IPS-20b (cell line): Measurements from ENCODE around the gene TJP2.

Experiments
- H3K27ac ChIP-seq: one replicate; pipeline ENCODE4 v1.5.1; 2013; ENCODE audit warnings: low read length
- H3K27me3 ChIP-seq: 2 replicates; pipeline ENCODE4 v1.6.1; 2013; ENCODE audit warnings: mild to moderate bottlenecking, low read length, inconsistent platforms; ENCODE audit not compliant: insufficient read depth
- H3K36me3 ChIP-seq: 2 replicates; pipeline ENCODE4 v1.6.1; 2013; ENCODE audit warnings: low read depth, mild to moderate bottlenecking, inconsistent platforms, low read length, moderate library complexity; ENCODE audit not compliant: insufficient read depth
- H3K4me1 ChIP-seq: 2 replicates; pipeline ENCODE4 v1.6.1; 2013; ENCODE audit warnings: mild to moderate bottlenecking, control low read depth, inconsistent platforms, low read length, moderate library complexity; ENCODE audit not compliant: insufficient read depth
- H3K4me3 ChIP-seq: 2 replicates; pipeline ENCODE4 v1.5.1; 2013; ENCODE audit warnings: mild to moderate bottlenecking, low read length, inconsistent platforms
- H3K9ac ChIP-seq: 2 replicates; pipeline ENCODE4 v1.6.1; 2013; ENCODE audit warnings: low read depth, mild to moderate bottlenecking, inconsistent platforms, low read length, moderate library complexity
- H3K9me3 ChIP-seq: 2 replicates; pipeline ENCODE4 v1.6.1; 2013; ENCODE audit warnings: mild to moderate bottlenecking, low read depth, low read length, inconsistent platforms; ENCODE audit not compliant: insufficient read depth

Gene TJP2

GRCh38 chr9:69213647-69214046 is 39.6 kb downstream of the TJP2 start:
- no peaks in the 10 kb centered on the region for H3K9me3 ChIP-seq
- peaks cover 36% of the 10 kb centered on the region for H3K36me3 ChIP-seq
- no peak overlapping the region for H3K4me3 ChIP-seq
- H3K4me1 ChIP-seq = peaks cover 14% of the 10 kb centered on the region; the same call in 1 of the 2 replicates
- H3K9ac ChIP-seq = no peak overlapping the region
- no peak overlapping the region for H3K27ac ChIP-seq
- no peaks in the 10 kb centered on the region for H3K27me3 ChIP-seq

- no peak overlapping the region for H3K27ac ChIP-seq
- H3K9ac ChIP-seq = no peak overlapping the region
- no peak overlapping the region for H3K4me3 ChIP-seq
- H3K4me1 ChIP-seq = peaks cover 14% of the 10 kb centered on the region; the same call in 1 of the 2 replicates
- H3K27me3 ChIP-seq = no peaks in the 10 kb centered on the region
- no peaks in the 10 kb centered on the region for H3K9me3 ChIP-seq
- peaks cover 45% of the 10 kb centered on the region for H3K36me3 ChIP-seq
Observed at GRCh38 chr9:69214939-69215338, 40.9 kb downstream of the TJP2 start.

GRCh38 chr9:69215774-69216485 is 41.9 kb downstream of the TJP2 start:
- Histone ChIP-seq H3K4me3 (no peak overlapping the region), H3K36me3 (peaks cover 54% of the 10 kb centered on the region), H3K27ac (no peak overlapping the region), H3K27me3 (no peaks in the 10 kb centered on the region), H3K9me3 (no peaks in the 10 kb centered on the region), H3K9ac (no peak overlapping the region), H3K4me1 (peaks cover 14% of the 10 kb centered on the region; the same call in 1 of the 2 replicates)

- H3K36me3 ChIP-seq = peaks cover 66% of the 10 kb centered on the region
- no peaks in the 10 kb centered on the region for H3K27me3 ChIP-seq
- H3K9ac ChIP-seq = no peak overlapping the region
- no peak overlapping the region for H3K27ac ChIP-seq
- H3K4me3 ChIP-seq = no peak overlapping the region
- no peaks in the 10 kb centered on the region for H3K9me3 ChIP-seq
- H3K4me1 ChIP-seq = no peaks in the 10 kb centered on the region
Observed at GRCh38 chr9:69218166-69218565, 44.1 kb downstream of the TJP2 start.

- Histone ChIP-seq H3K9me3 (no peaks in the 10 kb centered on the region), H3K36me3 (peaks cover 65% of the 10 kb centered on the region), H3K27ac (no peak overlapping the region)
Observed at GRCh38 chr9:69221036-69221435, 47.0 kb downstream of the TJP2 start.

GRCh38 chr9:69222970-69223369 is 48.9 kb downstream of the TJP2 start:
- no peaks in the 10 kb centered on the region for H3K9me3 ChIP-seq
- H3K9ac ChIP-seq = no peak overlapping the region
- H3K36me3 ChIP-seq = peaks cover 55% of the 10 kb centered on the region
- peaks cover 14% of the 10 kb centered on the region; the same call in 1 of the 2 replicates for H3K4me1 ChIP-seq
- no peak overlapping the region for H3K27ac ChIP-seq
- H3K27me3 ChIP-seq = no peaks in the 10 kb centered on the region
- H3K4me3 ChIP-seq = no peak overlapping the region

More at GRCh38 chr9:69221036-69221435, 47.0 kb downstream of the TJP2 start:
- Histone ChIP-seq H3K4me3 (no peak overlapping the region), H3K9ac (no peak overlapping the region), H3K4me1 (0 out of 2 replicates have a peak, but pooled peaks cover 5% of the 10 kb centered on the region), H3K27me3 (no peaks in the 10 kb centered on the region)

GRCh38 chr9:69223605-69224004 is 49.5 kb downstream of the TJP2 start:
- Histone ChIP-seq H3K4me3 (no peak overlapping the region), H3K27me3 (no peaks in the 10 kb centered on the region), H3K9ac (no peak overlapping the region), H3K9me3 (no peaks in the 10 kb centered on the region), H3K27ac (no peak overlapping the region), H3K4me1 (peaks cover 18% of the 10 kb centered on the region; the same call in 1 of the 2 replicates), H3K36me3 (peaks cover 55% of the 10 kb centered on the region)

GRCh38 chr9:69229367-69229766 is 55.3 kb downstream of the TJP2 start:
- peaks cover 63% of the 10 kb centered on the region for H3K36me3 ChIP-seq
- H3K27ac ChIP-seq = no peak overlapping the region

GRCh38 chr9:69232135-69232534 is 58.1 kb downstream of the TJP2 start:
- no peaks in the 10 kb centered on the region for H3K9me3 ChIP-seq
- peak overlapping the region; percentile 31 for H3K4me3 ChIP-seq
- H3K27me3 ChIP-seq = no peaks in the 10 kb centered on the region
- H3K4me1 ChIP-seq = peaks cover 43% of the 10 kb centered on the region
- H3K9ac ChIP-seq = peak overlapping the region; percentile 66; the same call in 1 of the 2 replicates
- H3K27ac ChIP-seq = peak overlapping the region; percentile 79
- H3K36me3 ChIP-seq = peaks cover 72% of the 10 kb centered on the region

More at GRCh38 chr9:69229367-69229766, 55.3 kb downstream of the TJP2 start:
- Histone ChIP-seq H3K4me1 (peaks cover 47% of the 10 kb centered on the region), H3K9me3 (no peaks in the 10 kb centered on the region), H3K27me3 (no peaks in the 10 kb centered on the region), H3K9ac (no peak overlapping the region), H3K4me3 (no peak overlapping the region)

GRCh38 chr9:69234683-69235082 is 60.6 kb downstream of the TJP2 start:
- H3K4me3 ChIP-seq = no peak overlapping the region
- H3K4me1 ChIP-seq = peaks cover 24% of the 10 kb centered on the region
- H3K27me3 ChIP-seq = no peaks in the 10 kb centered on the region
- H3K36me3 ChIP-seq = peaks cover 75% of the 10 kb centered on the region
- H3K27ac ChIP-seq = no peak overlapping the region
- no peak overlapping the region for H3K9ac ChIP-seq
- no peaks in the 10 kb centered on the region for H3K9me3 ChIP-seq

- Histone ChIP-seq H3K9me3 (no peaks in the 10 kb centered on the region), H3K9ac (no peak overlapping the region), H3K4me3 (no peak overlapping the region), H3K36me3 (peaks cover 75% of the 10 kb centered on the region), H3K27me3 (no peaks in the 10 kb centered on the region), H3K4me1 (peaks cover 18% of the 10 kb centered on the region), H3K27ac (no peak overlapping the region)
Observed at GRCh38 chr9:69236188-69236587, 62.1 kb downstream of the TJP2 start.

GRCh38 chr9:69237702-69238295 is 63.7 kb downstream of the TJP2 start:
- Histone ChIP-seq H3K9ac (no peak overlapping the region), H3K9me3 (no peaks in the 10 kb centered on the region), H3K27me3 (no peaks in the 10 kb centered on the region), H3K27ac (no peak overlapping the region), H3K4me1 (peaks cover 2% of the 10 kb centered on the region; the same call in 1 of the 2 replicates), H3K4me3 (no peak overlapping the region), H3K36me3 (peaks cover 85% of the 10 kb centered on the region)
